ENCODE measurements around the gene SDHAF4. TPM values are rescaled to one million over a fixed set of nuclear protein-coding genes. Genes with fewer than 3 reads are reported as not detected.
"Not testable (repeated sequence)": the region's sequence is repeated elsewhere in the genome, so short reads cannot be mapped to it uniquely, and the experiment has no call there.

Gene SDHAF4
- total RNA-seq, 2 experiments from 2014 or later = 17.9 to 18.9 TPM

- ChIA-PET CTCF (interaction anchor here (0.8 to 3.8 kb wide), 9 partner anchors 10 to 337 kb away, joined by 3 to 31 read pairs (median 5); partner anchors contain the start of gene SDHAF4), POLR2A (no interaction called here)
- Mint-ChIP-seq H3K36me3 (ENCODE audit: low read depth) (no peaks in the 10 kb centered on the region), H3K27me3 (no peaks in the 10 kb centered on the region), H3K27ac (no peak overlapping the region), H3K4me3 (no peak overlapping the region), H3K4me1 (ENCODE audit: low read depth) (no peaks in the 10 kb centered on the region), H3K9me3 (no peaks in the 10 kb centered on the region)
- DNase-seq (no peak), ATAC-seq (peak; percentile 47)
- no peak for TF ChIP-seq CTCF (IDR thresholded peaks at IDR 0.05)
- intact Hi-C loops (cut with micrococcal nuclease) = loop anchor here (5.0 kb wide), 1 partner anchor 140 kb away; no protein-coding TSS in a partner anchor
Observed at GRCh38 chr6:70547313-70547712, 19.4 kb upstream of the SDHAF4 start.

- no peaks in the 10 kb centered on the region for H3K4me1 Mint-ChIP-seq (ENCODE audit: low read depth)
- no peaks in the 10 kb centered on the region for H3K9me3 Mint-ChIP-seq
- ChIA-PET POLR2A (no interaction called here), CTCF (interaction anchor here (0.8 to 3.8 kb wide), 5 partner anchors 10 to 336 kb away, joined by 3 to 31 read pairs (median 4); no protein-coding TSS in a partner anchor)
- H3K36me3 Mint-ChIP-seq (ENCODE audit: low read depth) = no peaks in the 10 kb centered on the region
- DNase-seq (no peak), ATAC-seq (no peak)
- no peaks in the 10 kb centered on the region for H3K27me3 Mint-ChIP-seq
- no peak overlapping the region for H3K4me3 Mint-ChIP-seq
- intact Hi-C loops (cut with micrococcal nuclease) = loop anchor here (5.0 kb wide), 1 partner anchor 139 kb away; no protein-coding TSS in a partner anchor
- no peak for TF ChIP-seq CTCF (IDR thresholded peaks at IDR 0.05)
- no peak overlapping the region for H3K27ac Mint-ChIP-seq
Observed at GRCh38 chr6:70547905-70548304, 18.8 kb upstream of the SDHAF4 start.

GRCh38 chr6:70549327-70549726 lies 17.4 kb upstream of the SDHAF4 start:
- ATAC-seq = no peak
- H3K4me1 Mint-ChIP-seq (ENCODE audit: low read depth) = no peaks in the 10 kb centered on the region
- H3K36me3 Mint-ChIP-seq (ENCODE audit: low read depth) = no peaks in the 10 kb centered on the region
- no peak for DNase-seq
- H3K4me3 Mint-ChIP-seq = no peak overlapping the region
- no peaks in the 10 kb centered on the region for H3K27me3 Mint-ChIP-seq
- ChIA-PET CTCF (interaction anchor here (1.4 kb wide), 1 partner anchor 335 kb away, joined by 5 read pairs; no protein-coding TSS in a partner anchor), POLR2A (no interaction called here)
- no peak overlapping the region for H3K27ac Mint-ChIP-seq
- H3K9me3 Mint-ChIP-seq = no peaks in the 10 kb centered on the region
- intact Hi-C loops (cut with micrococcal nuclease) = loop anchor here (5.0 kb wide), 1 partner anchor 138 kb away; no protein-coding TSS in a partner anchor
- TF ChIP-seq CTCF (IDR thresholded peaks at IDR 0.05) = no peak

- ATAC-seq (no peak), DNase-seq (no peak)
- intact Hi-C loops (cut with micrococcal nuclease) = no loop called here
- TF ChIP-seq CTCF (IDR thresholded peaks at IDR 0.05) = no peak
- Mint-ChIP-seq H3K27me3 (no peaks in the 10 kb centered on the region), H3K4me1 (ENCODE audit: low read depth) (no peaks in the 10 kb centered on the region), H3K27ac (no peak overlapping the region), H3K36me3 (ENCODE audit: low read depth) (no peaks in the 10 kb centered on the region), H3K9me3 (no peaks in the 10 kb centered on the region), H3K4me3 (no peak overlapping the region)
- ChIA-PET POLR2A (no interaction called here), CTCF (interaction anchor here (1.4 to 1.7 kb wide), 2 partner anchors 17 to 333 kb away, joined by 4 to 7 read pairs; no protein-coding TSS in a partner anchor)
Observed at GRCh38 chr6:70551566-70551965, 15.2 kb upstream of the SDHAF4 start.

- CTCF ChIA-PET; POLR2A ChIA-PET; H3K27me3 Mint-ChIP-seq; ATAC-seq; H3K27ac Mint-ChIP-seq; H3K36me3 Mint-ChIP-seq (ENCODE audit: low read depth); DNase-seq; H3K9me3 Mint-ChIP-seq; intact Hi-C loops (cut with micrococcal nuclease); H3K4me3 Mint-ChIP-seq; H3K4me1 Mint-ChIP-seq (ENCODE audit: low read depth): not testable (repeated sequence)
Observed at GRCh38 chr6:70552286-70552940, 14.3 kb upstream of the SDHAF4 start.

Measured in activated CD8-positive, alpha-beta T cell treated with anti-CD3 and anti-CD28 coated beads for 36 hours (primary cell).